HL-60 (cell line): ENCODE results near the gene UBAP2L.
A peak's percentile ranks its signal among the peaks of the same experiment; 100 is the strongest.

Source experiments
- GABPA ChIP-seq: IDR thresholded peaks from 2 replicates; pipeline ENCODE4 v1.6.1; 2012; ENCODE audit warnings: low read depth
- TF ChIP-seq, protein P1 (sequence below): IDR thresholded peaks from one replicate; pipeline ENCODE4 v1.5.1; 2011; ENCODE audit warnings: low read length, control low read depth, inconsistent platforms; ENCODE audit not compliant: insufficient read depth
- TF ChIP-seq, protein P2 (sequence below): IDR thresholded peaks from 2 replicates; pipeline ENCODE4 v1.6.1; 2012; ENCODE audit warnings: low read depth; ENCODE audit not compliant: insufficient replicate concordance

GRCh38 chr1:154198756-154199562 is 21.8 kb upstream of the UBAP2L start:
- TF ChIP-seq, protein P1, sequence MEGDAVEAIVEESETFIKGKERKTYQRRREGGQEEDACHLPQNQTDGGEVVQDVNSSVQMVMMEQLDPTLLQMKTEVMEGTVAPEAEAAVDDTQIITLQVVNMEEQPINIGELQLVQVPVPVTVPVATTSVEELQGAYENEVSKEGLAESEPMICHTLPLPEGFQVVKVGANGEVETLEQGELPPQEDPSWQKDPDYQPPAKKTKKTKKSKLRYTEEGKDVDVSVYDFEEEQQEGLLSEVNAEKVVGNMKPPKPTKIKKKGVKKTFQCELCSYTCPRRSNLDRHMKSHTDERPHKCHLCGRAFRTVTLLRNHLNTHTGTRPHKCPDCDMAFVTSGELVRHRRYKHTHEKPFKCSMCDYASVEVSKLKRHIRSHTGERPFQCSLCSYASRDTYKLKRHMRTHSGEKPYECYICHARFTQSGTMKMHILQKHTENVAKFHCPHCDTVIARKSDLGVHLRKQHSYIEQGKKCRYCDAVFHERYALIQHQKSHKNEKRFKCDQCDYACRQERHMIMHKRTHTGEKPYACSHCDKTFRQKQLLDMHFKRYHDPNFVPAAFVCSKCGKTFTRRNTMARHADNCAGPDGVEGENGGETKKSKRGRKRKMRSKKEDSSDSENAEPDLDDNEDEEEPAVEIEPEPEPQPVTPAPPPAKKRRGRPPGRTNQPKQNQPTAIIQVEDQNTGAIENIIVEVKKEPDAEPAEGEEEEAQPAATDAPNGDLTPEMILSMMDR, result peak; percentile 32
- TF ChIP-seq, protein P2, sequence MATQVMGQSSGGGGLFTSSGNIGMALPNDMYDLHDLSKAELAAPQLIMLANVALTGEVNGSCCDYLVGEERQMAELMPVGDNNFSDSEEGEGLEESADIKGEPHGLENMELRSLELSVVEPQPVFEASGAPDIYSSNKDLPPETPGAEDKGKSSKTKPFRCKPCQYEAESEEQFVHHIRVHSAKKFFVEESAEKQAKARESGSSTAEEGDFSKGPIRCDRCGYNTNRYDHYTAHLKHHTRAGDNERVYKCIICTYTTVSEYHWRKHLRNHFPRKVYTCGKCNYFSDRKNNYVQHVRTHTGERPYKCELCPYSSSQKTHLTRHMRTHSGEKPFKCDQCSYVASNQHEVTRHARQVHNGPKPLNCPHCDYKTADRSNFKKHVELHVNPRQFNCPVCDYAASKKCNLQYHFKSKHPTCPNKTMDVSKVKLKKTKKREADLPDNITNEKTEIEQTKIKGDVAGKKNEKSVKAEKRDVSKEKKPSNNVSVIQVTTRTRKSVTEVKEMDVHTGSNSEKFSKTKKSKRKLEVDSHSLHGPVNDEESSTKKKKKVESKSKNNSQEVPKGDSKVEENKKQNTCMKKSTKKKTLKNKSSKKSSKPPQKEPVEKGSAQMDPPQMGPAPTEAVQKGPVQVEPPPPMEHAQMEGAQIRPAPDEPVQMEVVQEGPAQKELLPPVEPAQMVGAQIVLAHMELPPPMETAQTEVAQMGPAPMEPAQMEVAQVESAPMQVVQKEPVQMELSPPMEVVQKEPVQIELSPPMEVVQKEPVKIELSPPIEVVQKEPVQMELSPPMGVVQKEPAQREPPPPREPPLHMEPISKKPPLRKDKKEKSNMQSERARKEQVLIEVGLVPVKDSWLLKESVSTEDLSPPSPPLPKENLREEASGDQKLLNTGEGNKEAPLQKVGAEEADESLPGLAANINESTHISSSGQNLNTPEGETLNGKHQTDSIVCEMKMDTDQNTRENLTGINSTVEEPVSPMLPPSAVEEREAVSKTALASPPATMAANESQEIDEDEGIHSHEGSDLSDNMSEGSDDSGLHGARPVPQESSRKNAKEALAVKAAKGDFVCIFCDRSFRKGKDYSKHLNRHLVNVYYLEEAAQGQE, result no peak
- TF ChIP-seq GABPA, result no peak
